ENCODE results near the gene BMAL1. TPM values are rescaled to one million over a fixed set of nuclear protein-coding genes. Genes with fewer than 3 reads are reported as not detected.

BMAL1 gene
- total and polyA plus RNA-seq, 2 of the 8 experiments (the other 6 are each of a cell fraction or from before 2014, with no cell fraction given), result 6.8 to 6.9 TPM

DNA sequence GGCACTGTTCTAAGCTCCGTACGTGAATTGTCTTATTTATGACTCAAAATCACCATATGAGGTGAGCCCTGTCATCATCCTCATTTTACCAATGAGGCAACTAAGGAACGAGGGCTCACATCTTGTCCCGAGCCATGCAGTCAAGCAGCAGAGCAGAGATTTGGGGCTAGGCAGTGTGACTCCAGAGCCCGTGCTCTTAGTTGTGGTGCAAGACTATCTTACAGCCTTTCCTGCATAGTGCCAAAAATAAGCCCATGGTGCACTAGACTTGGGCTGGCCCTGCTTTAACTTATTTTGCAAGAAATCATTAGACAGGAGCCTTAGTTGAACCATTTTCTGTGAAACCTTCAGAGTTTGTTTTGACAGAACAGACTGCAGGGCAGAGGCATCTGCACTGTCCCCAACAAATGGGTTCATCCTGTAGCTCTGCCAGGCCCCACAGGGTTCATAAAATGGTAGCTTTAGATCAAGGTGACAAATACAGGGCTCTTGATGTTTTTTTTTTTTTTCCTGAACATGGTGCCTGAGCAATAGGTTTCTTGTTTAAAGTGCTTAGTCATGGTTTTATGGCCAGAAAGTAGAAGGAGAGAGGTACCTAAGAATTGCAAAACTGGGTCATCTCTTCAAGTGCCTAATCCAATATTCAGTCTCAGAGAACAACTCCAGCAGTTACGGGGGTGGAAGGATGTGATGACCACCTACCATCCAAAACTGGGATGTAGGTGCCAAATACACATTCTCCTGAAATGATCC, 56.6 kb downstream of the BMAL1 start:
- POLR2A ChIA-PET (ENCODE audit: partially characterized antibody), result interaction anchor here (1.4 to 1.7 kb wide), 2 partner anchors 9 to 126 kb away, joined by 3 to 6 read pairs; no protein-coding TSS in a partner anchor
- no peak overlapping the region for H2BK15ac ChIP-seq (ENCODE audit: low read length)

More for the DNA sequence above, 56.6 kb downstream of the BMAL1 start:
- no peak overlapping the region for H3K27ac ChIP-seq (ENCODE audit: low read depth, low read length)
- CTCF ChIA-PET (ENCODE audit: partially characterized antibody), result interaction anchor here (0.5 to 5.9 kb wide), 19 partner anchors 12 to 975 kb away, joined by 3 to 66 read pairs (median 6); no protein-coding TSS in a partner anchor
- no peak overlapping the region for H2BK20ac ChIP-seq (ENCODE audit: low read length)
- H4K91ac ChIP-seq (replicated peaks; ENCODE audit: insufficient read length, low read length), result no peak overlapping the region
- H3K4me3 ChIP-seq (ENCODE audit: extremely low read depth in 1 of 4, insufficient read depth in 2 of 4, low read depth in 3 of 4, low read length in 4 of 4), result no peak overlapping the region
- H2BK5ac ChIP-seq (ENCODE audit: low read depth, low read length), result no peak overlapping the region
- no peak overlapping the region for H4K8ac ChIP-seq (ENCODE audit: extremely low read depth, insufficient read depth, low read length)
- peaks cover 0 to 2% of the 10 kb centered on the region in 2 experiments for H4K20me1 ChIP-seq (replicated peaks in 1 of 2; ENCODE audit: control insufficient read depth in 1 of 2, insufficient read depth in 2 of 2, low read length in 2 of 2)
- H3K4me2 ChIP-seq (ENCODE audit: insufficient read depth in 1 of 2, low read depth in 2 of 2, low read length in 2 of 2), result no peak overlapping the region
- H3K79me1 ChIP-seq (ENCODE audit: low read depth, low read length), result no peaks in the 10 kb centered on the region; the same call in 1 of the 2 replicates
- H3K27me3 ChIP-seq (replicated peaks in 1 of 4; ENCODE audit: control insufficient read depth in 3 of 4, extremely low read depth in 1 of 4, insufficient read depth in 3 of 4, low read length in 3 of 4), result no peaks in the 10 kb centered on the region
- H3K18ac ChIP-seq (ENCODE audit: extremely low read depth, low read length), result no peak overlapping the region
- H2BK12ac ChIP-seq (ENCODE audit: low read depth, low read length), result no peak overlapping the region
- no peak overlapping the region for H4K5ac ChIP-seq (ENCODE audit: insufficient read length, low read depth, low read length)
- peak; percentile 37; the same call in 1 of the 2 replicates for TF ChIP-seq BACH1 (IDR thresholded peaks at IDR 0.05; ENCODE audit: low read length)
- no peak for TF ChIP-seq BCL11A (IDR thresholded peaks at IDR 0.05; ENCODE audit: low read depth in 2 of 2, low read length in 2 of 2)
- 0 out of 2 replicates have a peak, but pooled peaks have one; percentile 38 for TF ChIP-seq MAFK (IDR thresholded peaks at IDR 0.05; ENCODE audit: low read depth, low read length)
- no peak overlapping the region for H2AFZ ChIP-seq (ENCODE audit: low read length)
- H3K23me2 ChIP-seq (ENCODE audit: low read depth, low read length), result no peaks in the 10 kb centered on the region
- no peaks in the 10 kb centered on the region for H3K36me3 ChIP-seq (ENCODE audit: control insufficient read depth in 2 of 4, insufficient read depth in 4 of 4, low read length in 3 of 4)
- H3K79me2 ChIP-seq (ENCODE audit: control insufficient read depth in 1 of 2, insufficient read depth in 2 of 2, low read length in 2 of 2), result no peaks in the 10 kb centered on the region
- no peak overlapping the region for H3K9ac ChIP-seq (replicated peaks in 1 of 4; ENCODE audit: extremely low read depth in 1 of 4, low read depth in 3 of 4, low read length in 3 of 4)
- no peak overlapping the region for H2AK5ac ChIP-seq (ENCODE audit: low read depth, low read length)
- WGBS, 2 experiments (ENCODE audit: extremely low coverage in 1 of 2, insufficient coverage in 1 of 2, insufficient read length in 1 of 2, insufficient replicate concordance in 2 of 2, low coverage in 1 of 2, low lambda C conversion rate in 2 of 2, missing lambda C conversion rate in 1 of 2), result 77% methylated on average over 6 of the region's 6 CpGs; no CpG with 5 or more reads in 1 of the 2 experiments
- H2BK120ac ChIP-seq (replicated peaks; ENCODE audit: low read depth, low read length), result no peak overlapping the region
- H3K56ac ChIP-seq (replicated peaks; ENCODE audit: insufficient read length, low read depth, low read length), result no peak overlapping the region
- no peak for DNase-seq (ENCODE audit: low read depth in 1 of 2, low spot score in 2 of 2)
- H3K4me1 ChIP-seq (replicated peaks in 1 of 4; ENCODE audit: control insufficient read depth in 3 of 4, insufficient read depth in 4 of 4, low read length in 3 of 4), result peaks cover 0 to 2% (median 0%) of the 10 kb centered on the region in 4 experiments; a peak in 1 of 7 replicates
- no peaks in the 10 kb centered on the region for H3K9me3 ChIP-seq (ENCODE audit: insufficient read depth in 2 of 2, low read depth in 1 of 2, low read length in 1 of 2)
- FAIRE-seq, result no peak
- H3K4ac ChIP-seq (replicated peaks; ENCODE audit: insufficient read length, low read depth, low read length), result no peak overlapping the region
- H3K23ac ChIP-seq (ENCODE audit: insufficient read length), result no peak overlapping the region
- no peak overlapping the region for H3K14ac ChIP-seq (ENCODE audit: insufficient read length)

Data from H1 (cell line).